Activated CD8-positive, alpha-beta T cell treated with anti-CD3 and anti-CD28 coated beads, Interleukin-2, amount 10 ng/mL, durations not matched to agents 7 days and 5 days (primary cell): ENCODE results near the gene KRTAP4-16. TPM values are rescaled to one million over a fixed set of nuclear protein-coding genes. Genes with fewer than 3 reads are reported as not detected.
"Not testable (repeated sequence)": the region's sequence is repeated elsewhere in the genome, so short reads cannot be mapped to it uniquely, and the experiment has no call there.

Experiments
- ATAC-seq: fragments of 150-1000 bp; cut with Tn5 transposase; one replicate; pipeline ENCODE4 v1.10.0; 2021; ENCODE audit warnings: moderate library complexity
- CTCF ChIA-PET: fragments of 350-600 bp; sonication (Branson Sonifier 250); formaldehyde crosslinking; loops from one replicate; lab custom pipeline; 2021; ENCODE audit warnings: antibody characterized with exemption; lab: Charles Lee
- POLR2A ChIA-PET: fragments of 350-600 bp; sonication (Branson Sonifier 250); formaldehyde crosslinking; loops from one replicate; lab custom pipeline; 2021; ENCODE audit warnings: antibody characterized with exemption; lab: Charles Lee
- DNase-seq: peaks from one replicate; pipeline ENCODE4 v3.0.0-alpha.2; 2020
- H3K27ac Mint-ChIP-seq: one replicate; pipeline ENCODE4 v1.8.0; 2021; ENCODE audit warnings: mild to moderate bottlenecking, mixed read lengths
- H3K27me3 Mint-ChIP-seq: one replicate; pipeline ENCODE4 v1.8.0; 2021; ENCODE audit warnings: low read depth, mixed read lengths
- H3K36me3 Mint-ChIP-seq: one replicate; pipeline ENCODE4 v1.8.0; 2021; ENCODE audit warnings: low read depth, mixed read lengths
- H3K4me1 Mint-ChIP-seq: one replicate; pipeline ENCODE4 v1.8.0; 2021; ENCODE audit warnings: low read depth, mixed read lengths
- H3K4me3 Mint-ChIP-seq: one replicate; pipeline ENCODE4 v1.8.0; 2021; ENCODE audit warnings: mild to moderate bottlenecking, mixed read lengths
- H3K9me3 Mint-ChIP-seq: one replicate; pipeline ENCODE4 v1.8.0; 2022; ENCODE audit warnings: mixed read lengths; ENCODE audit not compliant: insufficient read depth
- total RNA-seq, 2 experiments: library from RNA; stranded (reverse); gene quantifications; one replicate each; pipeline ENCODE4 v1.2.3, GENCODE V29; 2021

The KRTAP4-16 gene
- total RNA-seq, 2 experiments from 2014 or later = not detected

GRCh38 chr17:41133880-41134735, 32.1 kb upstream of the KRTAP4-16 start:
- Mint-ChIP-seq H3K27ac (no peak overlapping the region), H3K4me1 (peaks cover 3% of the 10 kb centered on the region), H3K36me3 (no peaks in the 10 kb centered on the region), H3K27me3 (no peaks in the 10 kb centered on the region), H3K4me3 (no peak overlapping the region), H3K9me3 (no peaks in the 10 kb centered on the region)
- ATAC-seq (no peak), DNase-seq (no peak)
- CTCF ChIA-PET = no interaction called here
- POLR2A ChIA-PET = no interaction called here

GRCh38 chr17:41131979-41132378, 30.0 kb upstream of the KRTAP4-16 start:
- H3K36me3 Mint-ChIP-seq = no peaks in the 10 kb centered on the region
- POLR2A ChIA-PET = no interaction called here

GRCh38 chr17:41127371-41127770, 25.4 kb upstream of the KRTAP4-16 start:
- DNase-seq (no peak), ATAC-seq (no peak)
- ChIA-PET POLR2A (no interaction called here), CTCF (no interaction called here)
- no peak overlapping the region for H3K27ac Mint-ChIP-seq
- no peaks in the 10 kb centered on the region for H3K36me3 Mint-ChIP-seq
- H3K9me3 Mint-ChIP-seq = no peaks in the 10 kb centered on the region
- peaks cover 21% of the 10 kb centered on the region for H3K4me1 Mint-ChIP-seq
- no peaks in the 10 kb centered on the region for H3K27me3 Mint-ChIP-seq
- no peak overlapping the region for H3K4me3 Mint-ChIP-seq

More at GRCh38 chr17:41131979-41132378, 30.0 kb upstream of the KRTAP4-16 start:
- Mint-ChIP-seq H3K27me3 (no peaks in the 10 kb centered on the region), H3K27ac (no peak overlapping the region), H3K4me1 (peaks cover 3% of the 10 kb centered on the region), H3K9me3 (no peaks in the 10 kb centered on the region), H3K4me3 (no peak overlapping the region)
- ATAC-seq (no peak), DNase-seq (no peak)
- CTCF ChIA-PET = no interaction called here

- POLR2A ChIA-PET = no interaction called here
- peaks cover 21% of the 10 kb centered on the region for H3K4me1 Mint-ChIP-seq
Observed at GRCh38 chr17:41126412-41126811, 24.4 kb upstream of the KRTAP4-16 start.

GRCh38 chr17:41125064-41125463, 23.1 kb upstream of the KRTAP4-16 start:
- CTCF ChIA-PET = no interaction called here
- Mint-ChIP-seq H3K36me3 (peaks cover 1% of the 10 kb centered on the region), H3K9me3 (no peaks in the 10 kb centered on the region), H3K4me3 (no peak overlapping the region), H3K4me1 (peaks cover 27% of the 10 kb centered on the region), H3K27me3 (no peaks in the 10 kb centered on the region), H3K27ac (no peak overlapping the region)
- ATAC-seq = no peak
- DNase-seq = no peak
- POLR2A ChIA-PET = no interaction called here

More at GRCh38 chr17:41126412-41126811, 24.4 kb upstream of the KRTAP4-16 start:
- Mint-ChIP-seq H3K36me3 (no peaks in the 10 kb centered on the region), H3K9me3 (no peaks in the 10 kb centered on the region), H3K27ac (no peak overlapping the region), H3K27me3 (no peaks in the 10 kb centered on the region), H3K4me3 (no peak overlapping the region)
- DNase-seq = no peak
- CTCF ChIA-PET = no interaction called here
- ATAC-seq = no peak

- DNase-seq, POLR2A ChIA-PET, H3K27ac Mint-ChIP-seq, H3K4me3 Mint-ChIP-seq, H3K27me3 Mint-ChIP-seq, H3K36me3 Mint-ChIP-seq, CTCF ChIA-PET, ATAC-seq, H3K9me3 Mint-ChIP-seq: not testable (repeated sequence)
- H3K4me1 Mint-ChIP-seq = peaks cover 30% of the 10 kb centered on the region
Observed at GRCh38 chr17:41123991-41124371, 22.0 kb upstream of the KRTAP4-16 start, which contains the start of gene KRTAP4-12. Gene KRTAP4-12 (minus strand): TSS chr17:41124182. CDS start chr17:41124122, 60 bp downstream.

- H3K36me3 Mint-ChIP-seq, H3K4me3 Mint-ChIP-seq, H3K9me3 Mint-ChIP-seq, DNase-seq, POLR2A ChIA-PET, H3K27me3 Mint-ChIP-seq, ATAC-seq, CTCF ChIA-PET, H3K27ac Mint-ChIP-seq: not testable (repeated sequence)
- peaks cover 30% of the 10 kb centered on the region for H3K4me1 Mint-ChIP-seq
Observed at GRCh38 chr17:41123292-41123990, 21.4 kb upstream of the KRTAP4-16 start.

- H3K27ac Mint-ChIP-seq = no peak overlapping the region
- peaks cover 30% of the 10 kb centered on the region for H3K4me1 Mint-ChIP-seq
- POLR2A ChIA-PET = no interaction called here
- H3K36me3 Mint-ChIP-seq = peaks cover 4% of the 10 kb centered on the region
- ATAC-seq (no peak), DNase-seq (no peak)
- H3K9me3 Mint-ChIP-seq = no peaks in the 10 kb centered on the region
- H3K4me3 Mint-ChIP-seq = no peak overlapping the region
- H3K27me3 Mint-ChIP-seq = peaks cover 3% of the 10 kb centered on the region
- CTCF ChIA-PET = no interaction called here
Observed at GRCh38 chr17:41121742-41122141, 19.7 kb upstream of the KRTAP4-16 start.

- H3K4me3 Mint-ChIP-seq, H3K36me3 Mint-ChIP-seq, H3K27me3 Mint-ChIP-seq, DNase-seq, H3K9me3 Mint-ChIP-seq, ATAC-seq, CTCF ChIA-PET: not testable (repeated sequence)
- Mint-ChIP-seq H3K27ac (peak overlapping the region; percentile 33), H3K4me1 (peaks cover 21% of the 10 kb centered on the region)
- POLR2A ChIA-PET = interaction anchor here (0.6 kb wide), 1 partner anchor 8 kb away, joined by 3 read pairs; no protein-coding TSS in a partner anchor
Observed at GRCh38 chr17:41119696-41120690, 18.0 kb upstream of the KRTAP4-16 start.

- no peaks in the 10 kb centered on the region for H3K9me3 Mint-ChIP-seq
- DNase-seq = no peak
- POLR2A ChIA-PET = no interaction called here
- H3K4me1 Mint-ChIP-seq = peaks cover 15% of the 10 kb centered on the region
- no peak overlapping the region for H3K27ac Mint-ChIP-seq
- no peak overlapping the region for H3K4me3 Mint-ChIP-seq
- peaks cover 4% of the 10 kb centered on the region for H3K36me3 Mint-ChIP-seq
- H3K27me3 Mint-ChIP-seq = peaks cover 3% of the 10 kb centered on the region
- ATAC-seq = no peak
- CTCF ChIA-PET = no interaction called here
Observed at GRCh38 chr17:41118721-41119120, 16.7 kb upstream of the KRTAP4-16 start.

GRCh38 chr17:41117846-41118386, 15.9 kb upstream of the KRTAP4-16 start, which contains the start of gene KRTAP4-11:
Gene KRTAP4-11 (minus strand): TSS chr17:41118373. CDS start chr17:41118315, 58 bp downstream.
- POLR2A ChIA-PET, H3K9me3 Mint-ChIP-seq, H3K27me3 Mint-ChIP-seq, H3K4me1 Mint-ChIP-seq, DNase-seq, ATAC-seq, H3K27ac Mint-ChIP-seq, CTCF ChIA-PET, H3K4me3 Mint-ChIP-seq, H3K36me3 Mint-ChIP-seq: not testable (repeated sequence)
